ENCODE measurements around the gene TMEM45B. TPM values are rescaled to one million over a fixed set of nuclear protein-coding genes. Genes with fewer than 3 reads are reported as not detected.
A peak's percentile ranks its signal among the peaks of the same experiment; 100 is the strongest.

TMEM45B gene
- total RNA-seq, result 100 to 1,000 TPM in 1 of 6 experiments, 10 to 100 TPM in 4, 1 to 10 TPM in 1; 10.0 to 126 (median 18.6) TPM
- long read RNA-seq, partial matches to known transcripts, result 0 of 3 reads
- long read RNA-seq, other reads (novel, unspliced or antisense), result 0 of 3 reads

- intact Hi-C loops (cut with DNase I), result no loop called here
- Histone ChIP-seq H3K9me3 (no peaks in the 10 kb centered on the region), H3K4me1 (peaks cover 0 to 6% (median 0%) of the 10 kb centered on the region in 4 donors), H3K27me3 (no peaks in the 10 kb centered on the region), H3K4me3 (peak within 1 kb of the TSS; percentile 41 to 60 (median 46)), H3K36me3 (no peaks in the 10 kb centered on the region), H3K27ac (peak within 1 kb of the TSS in 1 of 3 donors; percentile 77)
- TF ChIP-seq CTCF (IDR thresholded peaks at IDR 0.05) (no peak), POLR2A (IDR thresholded peaks at IDR 0.05) (peak; percentile 24)
- whole genome bisulfite sequencing (ENCODE audit: insufficient coverage, low coverage, low lambda C conversion rate, missing lambda C conversion rate), result 6% methylated on average over 11 of the region's 68 CpGs
- DNase-seq (peak; percentile 63 to 83 (median 70)), ATAC-seq (peak; percentile 80 to 89 (median 88))
Measured at GRCh38 chr11:129815596-129816461, at the start of gene TMEM45B. Gene TMEM45B (plus strand): TSS chr11:129815848. CDS start chr11:129852483, 36,635 bp downstream.

DNA sequence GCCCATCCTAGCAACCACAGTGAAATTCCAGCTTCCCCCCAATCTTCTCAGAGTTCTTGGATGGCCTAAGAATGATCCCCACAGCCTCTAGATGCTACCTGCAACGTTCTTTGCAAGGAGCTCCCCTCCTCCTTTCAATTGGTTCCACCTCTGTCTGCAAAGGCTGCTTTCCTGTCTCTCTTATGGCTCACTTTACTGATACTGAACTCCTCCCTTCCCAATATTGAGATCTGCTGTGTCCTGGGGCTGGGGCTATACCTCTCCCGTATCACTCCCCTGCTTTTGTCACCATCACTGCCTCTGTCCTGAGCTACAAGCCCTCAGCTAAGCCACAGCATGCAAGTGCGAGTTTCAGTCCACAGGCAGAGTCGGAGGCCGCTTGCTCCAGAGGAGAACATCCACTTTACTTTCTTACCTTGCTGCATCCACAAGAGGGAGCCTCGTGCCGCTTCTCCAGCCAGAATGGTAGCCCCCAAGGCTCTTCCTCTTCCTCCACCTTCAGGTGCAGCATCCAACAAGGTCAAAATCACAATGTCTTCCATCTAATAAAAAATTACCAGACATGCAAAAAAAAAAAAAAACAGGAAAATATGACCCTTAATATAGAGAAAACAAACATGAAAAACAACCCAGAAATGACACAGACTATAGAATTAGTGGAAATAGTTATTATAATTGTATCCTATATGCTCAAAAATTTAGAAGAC is 48.6 kb upstream of the TMEM45B start:
- no peaks in the 10 kb centered on the region for H3K27me3 ChIP-seq
- H3K27ac ChIP-seq, result no peak overlapping the region
- 17% methylated on average over 7 of the region's 7 CpGs for WGBS (ENCODE audit: insufficient coverage, low coverage, low lambda C conversion rate, missing lambda C conversion rate)
- no peaks in the 10 kb centered on the region for H3K36me3 ChIP-seq
- DNase-seq (peak in 2 of 3 donors; percentile 28 to 50), ATAC-seq (peak; percentile 73 to 77 (median 74))
- intact Hi-C loops (cut with DNase I), result no loop called here
- H3K9me3 ChIP-seq, result no peaks in the 10 kb centered on the region
- H3K4me1 ChIP-seq, result peaks cover 0 to 17% (median 4%) of the 10 kb centered on the region in 4 donors
- peak; percentile 15 to 54 (median 44) for TF ChIP-seq CTCF (IDR thresholded peaks at IDR 0.05)
- TF ChIP-seq POLR2A (IDR thresholded peaks at IDR 0.05), result no peak
- H3K4me3 ChIP-seq, result no peak overlapping the region

DNA sequence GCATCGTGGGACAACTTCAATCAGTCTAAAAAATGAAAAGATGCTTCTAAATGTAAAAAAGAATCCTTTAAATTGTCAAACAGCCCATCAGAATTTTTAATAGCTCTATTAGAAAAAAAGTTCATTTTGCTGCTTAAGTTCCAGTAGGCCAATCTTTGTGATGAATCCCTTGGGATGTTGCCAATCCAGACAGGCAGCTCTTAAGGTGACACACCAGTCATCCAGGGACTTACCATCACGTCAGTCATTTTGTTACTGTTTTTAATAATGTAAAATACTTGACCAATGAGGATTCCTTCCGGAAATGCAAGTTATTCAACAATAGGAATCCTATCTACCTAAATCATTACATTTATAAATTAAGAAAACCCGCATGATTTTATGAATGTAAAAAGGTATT is 47.8 kb upstream of the TMEM45B start:
- peaks cover 0 to 17% (median 4%) of the 10 kb centered on the region in 4 donors for H3K4me1 ChIP-seq
- no peaks in the 10 kb centered on the region for H3K36me3 ChIP-seq
- intact Hi-C loops (cut with DNase I), result no loop called here
- no peaks in the 10 kb centered on the region for H3K9me3 ChIP-seq
- H3K27ac ChIP-seq, result peak overlapping the region; percentile 47 to 73 (median 53)
- 46% methylated on average over 4 of the region's 4 CpGs for WGBS (ENCODE audit: insufficient coverage, low coverage, low lambda C conversion rate, missing lambda C conversion rate)
- H3K4me3 ChIP-seq, result no peak overlapping the region
- peak in 3 of 4 donors; percentile 37 to 59 (median 43) for ATAC-seq
- no peaks in the 10 kb centered on the region for H3K27me3 ChIP-seq
- DNase-seq, result no peak
- TF ChIP-seq POLR2A (IDR thresholded peaks at IDR 0.05) (no peak), CTCF (IDR thresholded peaks at IDR 0.05) (no peak)

DNA sequence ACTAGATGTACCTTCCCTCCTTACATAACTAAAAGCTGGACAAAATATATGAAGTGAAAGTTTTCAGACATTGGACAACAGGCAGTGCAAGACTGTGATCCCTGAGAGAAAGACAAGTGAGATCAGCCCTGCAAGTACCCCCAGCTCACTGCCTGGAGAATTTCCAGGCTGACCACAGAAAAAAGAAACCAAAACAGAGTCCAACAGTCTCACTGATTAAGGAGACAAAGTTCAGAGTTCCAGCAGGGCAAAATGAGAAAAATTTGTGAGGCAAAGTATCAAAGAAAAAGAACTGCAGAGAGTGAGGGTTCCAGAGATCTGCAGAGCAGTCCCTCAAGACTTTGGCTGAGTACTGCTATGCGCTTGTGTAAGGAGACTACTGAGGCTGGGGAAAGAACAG is 47.3 kb upstream of the TMEM45B start:
- TF ChIP-seq POLR2A (IDR thresholded peaks at IDR 0.05) (no peak), CTCF (IDR thresholded peaks at IDR 0.05) (no peak)
- intact Hi-C loops (cut with DNase I), result no loop called here
- peak overlapping the region in 1 of 3 donors; percentile 31 for H3K4me3 ChIP-seq
- no peaks in the 10 kb centered on the region for H3K27me3 ChIP-seq
- 38% methylated on average over 1 of the region's 1 CpG for WGBS (ENCODE audit: insufficient coverage, low coverage, low lambda C conversion rate, missing lambda C conversion rate)
- no peaks in the 10 kb centered on the region for H3K36me3 ChIP-seq
- H3K4me1 ChIP-seq, result peaks cover 0 to 17% (median 4%) of the 10 kb centered on the region in 4 donors
- peak overlapping the region; percentile 47 to 73 (median 53) for H3K27ac ChIP-seq
- no peaks in the 10 kb centered on the region for H3K9me3 ChIP-seq
- DNase-seq (peak in 2 of 3 donors; percentile 30 to 51), ATAC-seq (peak; percentile 76 to 88 (median 84))
